NCI-H1092 (cell line): ENCODE measurements around the gene EVPLL.
"Not testable (repeated sequence)": the region's sequence is repeated elsewhere in the genome, so short reads cannot be mapped to it uniquely, and the experiment has no call there.

ENCODE experiments used
- DNase-seq: peaks from one replicate; lab custom pipeline; 2025; lab: John Stamatoyannopoulos, UW

The EVPLL gene

GRCh38 chr17:18425593-18425992 is 48.0 kb downstream of the EVPLL start:
- DNase-seq = not testable (repeated sequence)

DNA sequence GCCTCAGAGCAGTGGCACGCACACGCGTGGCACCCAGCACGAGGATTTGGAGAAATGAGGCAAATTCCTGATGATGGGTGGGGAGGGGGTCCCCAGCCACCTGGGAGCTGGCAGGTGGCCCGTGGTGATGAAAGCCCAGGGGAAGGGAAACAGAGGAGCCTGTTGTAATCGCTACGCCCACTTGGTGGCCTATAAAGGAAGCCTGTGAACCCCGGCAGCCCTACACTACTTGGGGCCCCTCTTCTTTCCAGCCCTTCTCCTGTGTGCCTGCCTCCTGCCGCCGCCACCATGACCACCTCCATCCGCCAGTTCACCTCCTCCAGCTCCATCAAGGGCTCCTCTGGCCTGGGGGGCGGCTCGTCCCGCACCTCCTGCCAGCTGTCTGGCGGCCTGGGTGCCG is 49.1 kb downstream of the EVPLL start:
- not testable (repeated sequence) for DNase-seq

GRCh38 chr17:18432206-18432605 is 54.6 kb downstream of the EVPLL start:
- not testable (repeated sequence) for DNase-seq
